Endodermal cell (in vitro differentiated cells): ENCODE results near the gene SHE. TPM values are rescaled to one million over a fixed set of nuclear protein-coding genes. Genes with fewer than 3 reads are reported as not detected.
"Not testable (repeated sequence)": the region's sequence is repeated elsewhere in the genome, so short reads cannot be mapped to it uniquely, and the experiment has no call there.

Experiments used
- DNase-seq: peaks from one replicate; pipeline ENCODE4 v3.0.0-alpha.2; 2017
- H3K27ac ChIP-seq: 2 replicates; pipeline ENCODE4 v1.5.1; 2013; ENCODE audit warnings: mild to moderate bottlenecking, low read depth, low read length, moderate library complexity
- H3K27me3 ChIP-seq: 2 replicates; pipeline ENCODE4 v1.6.1; 2013; ENCODE audit warnings: mild to moderate bottlenecking, low read length, moderate library complexity; ENCODE audit not compliant: insufficient read depth, control insufficient read depth, poor library complexity, severe bottlenecking
- H3K36me3 ChIP-seq: 2 replicates; pipeline ENCODE4 v1.7.0; 2013; ENCODE audit warnings: mild to moderate bottlenecking, low read length, moderate library complexity; ENCODE audit not compliant: control insufficient read depth, insufficient read depth
- H3K4me1 ChIP-seq: one replicate; pipeline ENCODE4 v1.7.0; 2013; ENCODE audit warnings: low read length; ENCODE audit not compliant: control insufficient read depth, insufficient read depth
- H3K4me3 ChIP-seq: 2 replicates; pipeline ENCODE4 v1.5.1; 2013; ENCODE audit warnings: mild to moderate bottlenecking, low read length, moderate library complexity
- H3K9ac ChIP-seq: 2 replicates; pipeline ENCODE4 v1.6.1; 2013; ENCODE audit warnings: mild to moderate bottlenecking, low read length, moderate library complexity; ENCODE audit not compliant: poor library complexity, severe bottlenecking; ENCODE audit errors: extremely low read depth
- H3K9me3 ChIP-seq: 2 replicates; pipeline ENCODE4 v1.6.1; 2013; ENCODE audit warnings: mild to moderate bottlenecking, low read length, moderate library complexity; ENCODE audit not compliant: control insufficient read depth
- H3K27ac Mint-ChIP-seq: 2 replicates; pipeline ENCODE4 v1.8.0; 2020; ENCODE audit warnings: mixed read lengths
- H3K27me3 Mint-ChIP-seq: 2 replicates; pipeline ENCODE4 v1.8.0; 2021; ENCODE audit warnings: mild to moderate bottlenecking, mixed read lengths; ENCODE audit not compliant: insufficient read depth
- H3K36me3 Mint-ChIP-seq: 2 replicates; pipeline ENCODE4 v1.8.0; 2020; ENCODE audit warnings: low read depth, mixed read lengths
- H3K4me1 Mint-ChIP-seq: 2 replicates; pipeline ENCODE4 v1.8.0; 2020; ENCODE audit warnings: mixed read lengths
- H3K4me3 Mint-ChIP-seq: 2 replicates; pipeline ENCODE4 v1.8.0; 2020; ENCODE audit warnings: mild to moderate bottlenecking, moderate library complexity, mixed read lengths
- H3K9me3 Mint-ChIP-seq: 2 replicates; pipeline ENCODE4 v1.8.0; 2020; ENCODE audit warnings: mild to moderate bottlenecking, mixed read lengths
- CTCF ChIP-seq: fragments of 200-600 bp; sonication (generic); conservative IDR thresholded peaks from 2 replicates; pipeline ENCODE4 v1.5.0; 2021; ENCODE audit warnings: antibody characterized with exemption, mild to moderate bottlenecking
- WGBS, 2 experiments: methylation state at CpG; one replicate each; pipeline versions ENCODE4 v1.1.5 to v1.1.7; 2013; ENCODE audit warnings: missing lambda C conversion rate in 2 of 2, mixed read lengths in 1 of 2; ENCODE audit not compliant: insufficient coverage in 1 of 2, insufficient read length in 1 of 2; 5-methylcytosine and 5-hydroxymethylcytosine counted together
- total RNA-seq, 2 donors: library from RNA; stranded (reverse); fragmentation: NEBNext Ultra II Directional in 1 of 2; extraction: Animal tissue kit (Norgen Biotek cat#: 25700) in 1 of 2; gene quantifications; 2 replicates in 1 of 2; 3 replicates in 1 of 2; pipeline ENCODE4 v1.2.1, GENCODE V29; 2021

SHE gene
- total RNA-seq, 2 donors from 2014 or later: 0.24 to 0.35 TPM

- no peaks in the 10 kb centered on the region for H3K27me3 ChIP-seq
- H3K4me3 Mint-ChIP-seq: no peak overlapping the region
- no peaks in the 10 kb centered on the region for H3K9me3 ChIP-seq
- peak overlapping the region; percentile 67 for H3K27ac Mint-ChIP-seq
- peaks cover 23% of the 10 kb centered on the region for H3K4me1 ChIP-seq
- no peaks in the 10 kb centered on the region for H3K36me3 ChIP-seq
- no peak for DNase-seq
- peaks cover 17% of the 10 kb centered on the region for H3K27me3 Mint-ChIP-seq
- H3K4me3 ChIP-seq: no peak overlapping the region
- H3K9ac ChIP-seq: no peak overlapping the region
- H3K4me1 Mint-ChIP-seq: peaks cover 48% of the 10 kb centered on the region
- no peaks in the 10 kb centered on the region for H3K36me3 Mint-ChIP-seq
- 81 to 86% methylated on average over 14 to 20 of the region's 20 CpGs for WGBS, 2 experiments
- no peaks in the 10 kb centered on the region for H3K9me3 Mint-ChIP-seq
- TF ChIP-seq CTCF: no peak
- no peak overlapping the region for H3K27ac ChIP-seq
Observed at GRCh38 chr1:154488922-154489321, 13.3 kb downstream of the SHE start.

- not testable (repeated sequence) for H3K36me3 Mint-ChIP-seq, H3K27me3 ChIP-seq, H3K27ac ChIP-seq, DNase-seq, H3K9me3 Mint-ChIP-seq, H3K9me3 ChIP-seq, H3K36me3 ChIP-seq, H3K4me3 ChIP-seq, H3K27ac Mint-ChIP-seq, H3K9ac ChIP-seq, H3K4me3 Mint-ChIP-seq
- Mint-ChIP-seq H3K4me1 (peaks cover 27% of the 10 kb centered on the region), H3K27me3 (peaks cover 16% of the 10 kb centered on the region)
- H3K4me1 ChIP-seq: peaks cover 15% of the 10 kb centered on the region
- WGBS, 2 experiments: 93 to 97% methylated on average over 5 of the region's 5 CpGs
Observed at GRCh38 chr1:154486756-154487155, 15.5 kb downstream of the SHE start.

GRCh38 chr1:154485910-154486496, 16.2 kb downstream of the SHE start:
- Histone ChIP-seq H3K9me3 (no peaks in the 10 kb centered on the region), H3K4me3 (no peak overlapping the region), H3K27ac (no peak overlapping the region), H3K36me3 (no peaks in the 10 kb centered on the region), H3K27me3 (no peaks in the 10 kb centered on the region), H3K4me1 (peaks cover 13% of the 10 kb centered on the region), H3K9ac (no peak overlapping the region)
- H3K36me3 Mint-ChIP-seq: no peaks in the 10 kb centered on the region
- no peak overlapping the region for H3K27ac Mint-ChIP-seq
- no peaks in the 10 kb centered on the region for H3K9me3 Mint-ChIP-seq
- no peak for TF ChIP-seq CTCF
- no peak for DNase-seq
- no peak overlapping the region for H3K4me3 Mint-ChIP-seq
- peaks cover 9% of the 10 kb centered on the region for H3K27me3 Mint-ChIP-seq
- H3K4me1 Mint-ChIP-seq: peaks cover 20% of the 10 kb centered on the region
- 94 to 97% methylated on average over 5 to 7 of the region's 7 CpGs for WGBS, 2 experiments

- no peaks in the 10 kb centered on the region for H3K36me3 Mint-ChIP-seq
- H3K4me1 Mint-ChIP-seq: peaks cover 18% of the 10 kb centered on the region
- Histone ChIP-seq H3K27ac (no peak overlapping the region), H3K9ac (no peak overlapping the region), H3K36me3 (no peaks in the 10 kb centered on the region), H3K4me1 (peaks cover 13% of the 10 kb centered on the region), H3K9me3 (no peaks in the 10 kb centered on the region), H3K27me3 (no peaks in the 10 kb centered on the region), H3K4me3 (no peak overlapping the region)
- peaks cover 5% of the 10 kb centered on the region for H3K27me3 Mint-ChIP-seq
- no peaks in the 10 kb centered on the region for H3K9me3 Mint-ChIP-seq
- DNase-seq: no peak
- WGBS, 2 experiments: 94 to 100% methylated on average over 2 to 5 of the region's 5 CpGs
- no peak overlapping the region for H3K27ac Mint-ChIP-seq
- no peak overlapping the region for H3K4me3 Mint-ChIP-seq
- no peak for TF ChIP-seq CTCF
Observed at GRCh38 chr1:154485106-154485505, 17.1 kb downstream of the SHE start.
